Measurements from ENCODE around the gene EYS. TPM values are rescaled to one million over a fixed set of nuclear protein-coding genes. Genes with fewer than 3 reads are reported as not detected.

Gene EYS
- total RNA-seq, 2 donors from 2014 or later = 0.18 to 3.5 TPM

- no peak overlapping the region for H3K4me3 ChIP-seq
- DNase-seq (ENCODE audit: low spot score) = no peak
- intact Hi-C loops (cut with DNase I) = no loop called here
- no peak overlapping the region for H3K27ac ChIP-seq
- H3K27me3 ChIP-seq (replicated peaks; ENCODE audit: insufficient read depth) = no peaks in the 10 kb centered on the region
- H3K36me3 ChIP-seq = no peaks in the 10 kb centered on the region
- TF ChIP-seq POLR2AphosphoS5 (IDR thresholded peaks at IDR 0.05) (no peak), POLR2A (IDR thresholded peaks at IDR 0.05) (no peak), CTCF (IDR thresholded peaks at IDR 0.05) (no peak)
- no peaks in the 10 kb centered on the region for H3K9me3 ChIP-seq
- H3K4me1 ChIP-seq (replicated peaks) = no peaks in the 10 kb centered on the region
- 75% methylated on average over 3 of the region's 3 CpGs for WGBS
Observed at GRCh38 chr6:65262241-65262640, 444.8 kb downstream of the EYS start.

- TF ChIP-seq CTCF (IDR thresholded peaks at IDR 0.05) = no peak
- TF ChIP-seq POLR2AphosphoS5 (IDR thresholded peaks at IDR 0.05) = no peak
- TF ChIP-seq POLR2A (IDR thresholded peaks at IDR 0.05) = no peak
- WGBS = 74% methylated on average over 5 of the region's 5 CpGs
- H3K9me3 ChIP-seq = no peaks in the 10 kb centered on the region
- no peaks in the 10 kb centered on the region for H3K36me3 ChIP-seq
- H3K27ac ChIP-seq = no peak overlapping the region
- no peak for DNase-seq (ENCODE audit: low spot score)
- no peaks in the 10 kb centered on the region for H3K27me3 ChIP-seq (replicated peaks; ENCODE audit: insufficient read depth)
- intact Hi-C loops (cut with DNase I) = no loop called here
- H3K4me1 ChIP-seq (replicated peaks) = no peaks in the 10 kb centered on the region
- H3K4me3 ChIP-seq = no peak overlapping the region
Observed at GRCh38 chr6:65259982-65260381, 447.0 kb downstream of the EYS start.

GRCh38 chr6:65259059-65259458 lies 448.0 kb downstream of the EYS start:
- TF ChIP-seq CTCF (IDR thresholded peaks at IDR 0.05) (no peak), POLR2AphosphoS5 (IDR thresholded peaks at IDR 0.05) (no peak), POLR2A (IDR thresholded peaks at IDR 0.05) (no peak)

GRCh38 chr6:65253041-65253440 lies 454.0 kb downstream of the EYS start:
- no peak overlapping the region for H3K27ac ChIP-seq
- no peaks in the 10 kb centered on the region for H3K36me3 ChIP-seq
- DNase-seq (ENCODE audit: low spot score) = no peak
- H3K27me3 ChIP-seq (replicated peaks; ENCODE audit: insufficient read depth) = no peaks in the 10 kb centered on the region
- no peaks in the 10 kb centered on the region for H3K4me1 ChIP-seq (replicated peaks)
- WGBS = 81% methylated on average over 1 of the region's 1 CpG
- no peak overlapping the region for H3K4me3 ChIP-seq
- TF ChIP-seq POLR2A (IDR thresholded peaks at IDR 0.05) (no peak), POLR2AphosphoS5 (IDR thresholded peaks at IDR 0.05) (no peak), CTCF (IDR thresholded peaks at IDR 0.05) (no peak)
- no peaks in the 10 kb centered on the region for H3K9me3 ChIP-seq
- intact Hi-C loops (cut with DNase I) = no loop called here

More at GRCh38 chr6:65259059-65259458, 448.0 kb downstream of the EYS start:
- Histone ChIP-seq H3K27ac (no peak overlapping the region), H3K4me1 (replicated peaks) (no peaks in the 10 kb centered on the region), H3K4me3 (no peak overlapping the region), H3K9me3 (no peaks in the 10 kb centered on the region), H3K36me3 (no peaks in the 10 kb centered on the region), H3K27me3 (replicated peaks; ENCODE audit: insufficient read depth) (no peaks in the 10 kb centered on the region)
- intact Hi-C loops (cut with DNase I) = no loop called here
- no peak for DNase-seq (ENCODE audit: low spot score)
- WGBS = 92% methylated on average over 1 of the region's 1 CpG

GRCh38 chr6:65248101-65248610 lies 458.9 kb downstream of the EYS start:
- H3K4me3 ChIP-seq = no peak overlapping the region
- no peaks in the 10 kb centered on the region for H3K9me3 ChIP-seq
- H3K27ac ChIP-seq = no peak overlapping the region
- no peak for TF ChIP-seq POLR2AphosphoS5 (IDR thresholded peaks at IDR 0.05)
- no peak for TF ChIP-seq CTCF (IDR thresholded peaks at IDR 0.05)
- TF ChIP-seq POLR2A (IDR thresholded peaks at IDR 0.05) = no peak
- H3K4me1 ChIP-seq (replicated peaks) = no peaks in the 10 kb centered on the region
- intact Hi-C loops (cut with DNase I) = no loop called here
- H3K36me3 ChIP-seq = no peaks in the 10 kb centered on the region
- no peaks in the 10 kb centered on the region for H3K27me3 ChIP-seq (replicated peaks; ENCODE audit: insufficient read depth)
- DNase-seq (ENCODE audit: low spot score) = no peak
